Fibroblast of lung (primary cell): ENCODE measurements around the gene ERCC1. TPM values are rescaled to one million over a fixed set of nuclear protein-coding genes. Genes with fewer than 3 reads are reported as not detected.
A peak's percentile ranks its signal among the peaks of the same experiment; 100 is the strongest.

ENCODE experiments used
- DNase-seq, 2 donors: peaks; one replicate each; pipeline versions ENCODE4 v3.0.0 to v3.0.0-alpha.2; 2010; ENCODE audit warnings: low read depth in 2 of 2
- H2AFZ ChIP-seq: 2 replicates; pipeline ENCODE4 v1.5.1; 2012; ENCODE audit warnings: low read length, control low read depth, inconsistent platforms
- H3K27ac ChIP-seq: 2 replicates; pipeline ENCODE4 v1.5.1; 2011; ENCODE audit warnings: low read length, control low read depth; ENCODE audit not compliant: insufficient read depth
- H3K27me3 ChIP-seq: 2 replicates; pipeline ENCODE4 v1.5.1; 2011; ENCODE audit warnings: mild to moderate bottlenecking, low read length; ENCODE audit not compliant: control insufficient read depth, insufficient read depth
- H3K36me3 ChIP-seq: 2 replicates; pipeline ENCODE4 v1.5.1; 2011; ENCODE audit warnings: low read length; ENCODE audit not compliant: control insufficient read depth, insufficient read depth
- H3K4me1 ChIP-seq: 2 replicates; pipeline ENCODE4 v1.5.1; 2011; ENCODE audit warnings: low read length; ENCODE audit not compliant: control insufficient read depth, insufficient read depth; ENCODE audit errors: extremely low read depth
- H3K4me2 ChIP-seq: 2 replicates; pipeline ENCODE4 v1.5.1; 2011; ENCODE audit warnings: low read length, control low read depth; ENCODE audit not compliant: insufficient read depth; ENCODE audit errors: extremely low read depth
- H3K4me3 ChIP-seq, 4 experiments: fragments of 200-600 bp in 1 of 4; sonication (generic) in 1 of 4; replicated peaks in 1 of 4; 2 replicates each; pipeline ENCODE4 v1.5.1; 2011 to 2016; ENCODE audit warnings: low read length in 4 of 4, low read depth in 3 of 4, mild to moderate bottlenecking in 3 of 4, control low read depth in 2 of 4, inconsistent platforms in 1 of 4, mixed read lengths in 1 of 4; ENCODE audit not compliant: insufficient read depth in 1 of 4; ENCODE audit errors: control extremely low read depth in 1 of 4
- H3K79me2 ChIP-seq: 2 replicates; pipeline ENCODE4 v1.5.1; 2012; ENCODE audit warnings: mild to moderate bottlenecking, low read length, inconsistent platforms; ENCODE audit not compliant: control insufficient read depth, insufficient read depth
- H3K9ac ChIP-seq: 2 replicates; pipeline ENCODE4 v1.5.1; 2011; ENCODE audit warnings: mild to moderate bottlenecking, low read length, control low read depth; ENCODE audit not compliant: insufficient read depth
- H3K9me3 ChIP-seq: 2 replicates; pipeline ENCODE4 v1.5.1; 2012; ENCODE audit warnings: low read depth, low read length; ENCODE audit not compliant: control insufficient read depth, insufficient read depth
- H4K20me1 ChIP-seq: 2 replicates; pipeline ENCODE4 v1.5.1; 2011; ENCODE audit warnings: low read length; ENCODE audit not compliant: control insufficient read depth, insufficient read depth; ENCODE audit errors: extremely low read depth
- CTCF ChIP-seq, 2 donors: IDR thresholded peaks in 1 of 2; conservative IDR thresholded peaks in 1 of 2; 1 replicate in 1 of 2; 2 replicates in 1 of 2; pipeline ENCODE4 v1.5.1; 2011 to 2012; ENCODE audit warnings: low read length in 2 of 2, control low read depth in 1 of 2, inconsistent platforms in 1 of 2, low read depth in 1 of 2, mild to moderate bottlenecking in 1 of 2
- EZH2 ChIP-seq: IDR thresholded peaks from 2 replicates; pipeline ENCODE4 v1.5.1; 2012; ENCODE audit warnings: low read length, control low read depth, mild to moderate bottlenecking; ENCODE audit errors: missing control alignments
- polyA plus RNA-seq, 2 donors: library from polyadenylated mRNA; depleted of rRNA in 1 of 2; stranded (reverse) in 1 of 2; unstranded in 1 of 2; fragments of >200 nt; gene quantifications; 2 replicates each; pipeline ENCODE4 v1.2.1, GENCODE V29; 2011 to 2012; ENCODE audit warnings: missing spikeins in 1 of 2
- total RNA-seq: library from RNA; depleted of rRNA; stranded (reverse); fragments of >200 nt; gene quantifications from 2 replicates; pipeline ENCODE4 v1.2.1, GENCODE V29; 2014

The ERCC1 gene
- total and polyA plus RNA-seq, 2 donors (not counting 1 experiment from before 2014, with no cell fraction given) = 49.3 to 81.1 TPM

GRCh38 chr19:45451131-45451849 lies 27.6 kb upstream of the ERCC1 start:
- Histone ChIP-seq H3K4me2 (peak overlapping the region; percentile 100), H3K27me3 (no peaks in the 10 kb centered on the region), H3K27ac (peak overlapping the region; percentile 98), H3K9ac (peak overlapping the region; percentile 98), H3K79me2 (no peaks in the 10 kb centered on the region), H3K36me3 (no peaks in the 10 kb centered on the region), H3K9me3 (no peaks in the 10 kb centered on the region), H3K4me1 (peaks cover 12% of the 10 kb centered on the region), H3K4me3 (peak overlapping the region; percentile 56 to 75 (median 62)), H2AFZ (no peak overlapping the region), H4K20me1 (no peaks in the 10 kb centered on the region)
- DNase-seq = peak; percentile 53 to 89
- TF ChIP-seq CTCF (conservative IDR thresholded peaks at IDR 0.05 in 1 of 2, IDR thresholded peaks at IDR 0.05 in 1 of 2; ENCODE audit: low read depth in 1 of 2, low read length in 2 of 2) (no peak), EZH2 (no peak)

GRCh38 chr19:45450012-45450333 lies 26.3 kb upstream of the ERCC1 start:
- H3K4me3 ChIP-seq = peak overlapping the region in 2 of 4 experiments; percentile 58 to 67
- H3K9me3 ChIP-seq = no peaks in the 10 kb centered on the region
- H4K20me1 ChIP-seq = no peaks in the 10 kb centered on the region
- peaks cover 2% of the 10 kb centered on the region for H3K4me1 ChIP-seq
- no peak for DNase-seq
- H3K27ac ChIP-seq = peak overlapping the region; percentile 94
- peak overlapping the region; percentile 78 for H3K4me2 ChIP-seq
- TF ChIP-seq EZH2 = no peak
- no peak for TF ChIP-seq CTCF (conservative IDR thresholded peaks at IDR 0.05 in 1 of 2, IDR thresholded peaks at IDR 0.05 in 1 of 2; ENCODE audit: low read depth in 1 of 2, low read length in 2 of 2)
- no peaks in the 10 kb centered on the region for H3K79me2 ChIP-seq
- no peaks in the 10 kb centered on the region for H3K36me3 ChIP-seq
- no peaks in the 10 kb centered on the region for H3K27me3 ChIP-seq
- no peak overlapping the region for H2AFZ ChIP-seq
- peak overlapping the region; percentile 74 for H3K9ac ChIP-seq

GRCh38 chr19:45448887-45449299 lies 25.2 kb upstream of the ERCC1 start:
- H3K9ac ChIP-seq = no peak overlapping the region
- no peaks in the 10 kb centered on the region for H3K27me3 ChIP-seq
- H3K36me3 ChIP-seq = no peaks in the 10 kb centered on the region
- H2AFZ ChIP-seq = no peak overlapping the region
- no peaks in the 10 kb centered on the region for H3K9me3 ChIP-seq
- H3K27ac ChIP-seq = no peak overlapping the region
- DNase-seq = no peak
- no peak overlapping the region for H3K4me3 ChIP-seq
- H3K4me2 ChIP-seq = no peak overlapping the region
- TF ChIP-seq EZH2 (no peak), CTCF (conservative IDR thresholded peaks at IDR 0.05 in 1 of 2, IDR thresholded peaks at IDR 0.05 in 1 of 2; ENCODE audit: low read depth in 1 of 2, low read length in 2 of 2) (no peak)
- H3K79me2 ChIP-seq = no peaks in the 10 kb centered on the region
- peaks cover 5% of the 10 kb centered on the region for H3K4me1 ChIP-seq
- H4K20me1 ChIP-seq = no peaks in the 10 kb centered on the region
